ENCODE data around the gene UGT1A3. TPM values are rescaled to one million over a fixed set of nuclear protein-coding genes. Genes with fewer than 3 reads are reported as not detected.

UGT1A3 gene
- polyA plus RNA-seq, 1 donor, result 0.16 TPM

DNA sequence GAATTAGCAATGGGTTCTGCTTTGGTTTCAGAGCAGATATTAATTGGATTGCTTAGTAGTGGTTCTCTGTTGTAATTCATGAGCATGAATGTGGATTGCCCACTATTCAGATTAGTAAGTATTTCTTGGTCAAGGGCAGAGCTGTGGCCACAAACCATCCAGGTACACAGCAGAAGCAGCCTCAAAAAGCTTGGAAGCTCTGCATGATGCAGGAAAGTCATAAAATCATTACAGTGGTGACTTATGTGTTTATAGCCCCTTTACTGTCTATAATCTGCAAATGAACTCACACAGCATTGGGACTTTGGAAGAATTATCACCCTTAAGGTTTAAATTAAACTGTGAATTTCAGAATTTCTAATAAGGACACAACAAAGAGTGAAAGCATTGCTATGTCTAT is 29.3 kb downstream of the UGT1A3 start:
- H3K27me3 ChIP-seq (ENCODE audit: control insufficient read depth, insufficient read depth, low read length), result no peaks in the 10 kb centered on the region

DNA sequence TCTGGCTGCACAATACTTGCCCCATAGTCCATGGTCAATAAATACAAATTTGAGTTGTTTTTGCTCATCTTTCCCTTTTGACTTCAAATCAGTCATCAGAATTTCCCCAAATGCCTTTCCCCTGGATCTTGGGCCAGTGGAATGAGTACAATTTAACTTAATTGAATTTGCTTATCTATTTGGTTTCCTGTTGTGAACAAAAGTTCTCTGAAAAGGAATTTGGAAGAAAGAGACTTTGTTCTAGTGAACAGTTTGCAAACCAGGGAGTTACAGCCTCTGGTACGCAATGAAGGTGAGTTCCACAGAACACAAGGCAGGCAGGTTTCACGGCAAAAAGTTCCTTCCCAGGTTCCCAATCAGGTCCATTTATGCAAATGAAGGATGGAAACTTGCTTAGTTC is 30.0 kb downstream of the UGT1A3 start:
- WGBS (ENCODE audit: insufficient coverage, low lambda C conversion rate), result no CpG with 5 or more reads among the region's 2 CpGs
- DNase-seq, result peak in 1 of 2 donors; percentile 21
- H3K4me3 ChIP-seq (ENCODE audit: low read length), result no peak overlapping the region
- peak overlapping the region; percentile 77 for H3K27ac ChIP-seq (ENCODE audit: low read length)
- peaks cover 55% of the 10 kb centered on the region for H3K4me1 ChIP-seq (ENCODE audit: control insufficient read depth, insufficient read depth, low read length)
- H3K36me3 ChIP-seq (ENCODE audit: control insufficient read depth, insufficient read depth, low read length), result no peaks in the 10 kb centered on the region
- H3K9me3 ChIP-seq (ENCODE audit: control insufficient read depth, low read depth, low read length), result peaks cover 14% of the 10 kb centered on the region
- H3K27me3 ChIP-seq (ENCODE audit: control insufficient read depth, insufficient read depth, low read length), result no peaks in the 10 kb centered on the region

More for the DNA sequence above, 29.3 kb downstream of the UGT1A3 start:
- H3K4me3 ChIP-seq (ENCODE audit: low read length), result no peak overlapping the region
- peaks cover 14% of the 10 kb centered on the region for H3K9me3 ChIP-seq (ENCODE audit: control insufficient read depth, low read depth, low read length)
- peak; percentile 42 to 82 for DNase-seq
- no peaks in the 10 kb centered on the region for H3K36me3 ChIP-seq (ENCODE audit: control insufficient read depth, insufficient read depth, low read length)
- H3K4me1 ChIP-seq (ENCODE audit: control insufficient read depth, insufficient read depth, low read length), result peaks cover 48% of the 10 kb centered on the region
- H3K27ac ChIP-seq (ENCODE audit: low read length), result peak overlapping the region; percentile 77

DNA sequence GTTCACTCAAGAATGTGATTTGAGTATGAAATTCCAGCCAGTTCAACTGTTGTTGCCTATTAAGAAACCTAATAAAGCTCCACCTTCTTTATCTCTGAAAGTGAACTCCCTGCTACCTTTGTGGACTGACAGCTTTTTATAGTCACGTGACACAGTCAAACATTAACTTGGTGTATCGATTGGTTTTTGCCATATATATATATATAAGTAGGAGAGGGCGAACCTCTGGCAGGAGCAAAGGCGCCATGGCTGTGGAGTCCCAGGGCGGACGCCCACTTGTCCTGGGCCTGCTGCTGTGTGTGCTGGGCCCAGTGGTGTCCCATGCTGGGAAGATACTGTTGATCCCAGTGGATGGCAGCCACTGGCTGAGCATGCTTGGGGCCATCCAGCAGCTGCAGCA is 31.2 kb downstream of the UGT1A3 start, which contains the start of gene UGT1A1:
TSS of gene UGT1A1 (plus strand) at position 228 of the 400 bp plus-strand sequence. CDS start at position 246, 18 bp downstream.
- no peaks in the 10 kb centered on the region for H3K27me3 ChIP-seq (ENCODE audit: control insufficient read depth, insufficient read depth, low read length)
- no peak within 1 kb of the TSS for H3K4me3 ChIP-seq (ENCODE audit: low read length)
- peaks cover 10% of the 10 kb centered on the region for H3K9me3 ChIP-seq (ENCODE audit: control insufficient read depth, low read depth, low read length)
- DNase-seq, result peak; percentile 41 to 85
- H3K4me1 ChIP-seq (ENCODE audit: control insufficient read depth, insufficient read depth, low read length), result peaks cover 64% of the 10 kb centered on the region
- H3K27ac ChIP-seq (ENCODE audit: low read length), result peak within 1 kb of the TSS; percentile 77
- no CpG with 5 or more reads among the region's 6 CpGs for WGBS (ENCODE audit: insufficient coverage, low lambda C conversion rate)
- no peaks in the 10 kb centered on the region for H3K36me3 ChIP-seq (ENCODE audit: control insufficient read depth, insufficient read depth, low read length)

DNA sequence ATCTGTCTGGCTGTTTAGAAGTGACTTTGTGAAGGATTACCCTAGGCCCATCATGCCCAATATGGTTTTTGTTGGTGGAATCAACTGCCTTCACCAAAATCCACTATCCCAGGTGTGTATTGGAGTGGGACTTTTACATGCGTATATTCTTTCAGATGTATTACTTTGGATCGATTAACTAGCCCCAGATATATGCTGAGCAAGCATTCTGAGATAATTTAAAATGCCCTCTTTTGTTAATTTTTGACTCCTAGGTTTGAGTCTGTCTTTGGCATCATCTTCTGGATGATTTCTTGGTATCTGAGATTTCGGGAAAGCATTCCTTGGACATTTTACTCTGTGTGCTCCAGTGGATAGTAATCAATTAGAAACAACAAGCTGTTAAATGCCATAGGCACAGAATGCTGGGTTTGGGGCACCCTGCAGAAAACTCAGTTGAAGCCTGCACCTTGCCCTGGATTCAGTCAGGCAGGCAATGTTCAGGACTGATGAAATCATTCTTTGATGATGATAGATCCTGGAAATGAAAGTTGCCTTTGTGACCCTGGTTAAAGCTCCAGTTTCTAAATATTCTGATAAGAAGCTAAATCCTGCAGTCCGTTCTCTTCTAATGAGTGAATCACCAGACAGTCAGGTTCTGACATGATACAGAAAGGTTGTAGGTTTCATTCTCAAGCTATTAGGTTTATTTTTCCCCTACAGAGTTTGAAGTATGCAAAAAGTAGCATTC is 32.4 kb downstream of the UGT1A3 start:
- peak; percentile 49 to 77 for DNase-seq
- Histone ChIP-seq H3K27ac (ENCODE audit: low read length) (peak overlapping the region; percentile 56), H3K27me3 (ENCODE audit: control insufficient read depth, insufficient read depth, low read length) (no peaks in the 10 kb centered on the region), H3K4me3 (ENCODE audit: low read length) (no peak overlapping the region), H3K4me1 (ENCODE audit: control insufficient read depth, insufficient read depth, low read length) (peaks cover 62% of the 10 kb centered on the region), H3K36me3 (ENCODE audit: control insufficient read depth, insufficient read depth, low read length) (no peaks in the 10 kb centered on the region), H3K9me3 (ENCODE audit: control insufficient read depth, low read depth, low read length) (peaks cover 10% of the 10 kb centered on the region)
- 80% methylated on average over 1 of the region's 4 CpGs for WGBS (ENCODE audit: insufficient coverage, low lambda C conversion rate)

DNA sequence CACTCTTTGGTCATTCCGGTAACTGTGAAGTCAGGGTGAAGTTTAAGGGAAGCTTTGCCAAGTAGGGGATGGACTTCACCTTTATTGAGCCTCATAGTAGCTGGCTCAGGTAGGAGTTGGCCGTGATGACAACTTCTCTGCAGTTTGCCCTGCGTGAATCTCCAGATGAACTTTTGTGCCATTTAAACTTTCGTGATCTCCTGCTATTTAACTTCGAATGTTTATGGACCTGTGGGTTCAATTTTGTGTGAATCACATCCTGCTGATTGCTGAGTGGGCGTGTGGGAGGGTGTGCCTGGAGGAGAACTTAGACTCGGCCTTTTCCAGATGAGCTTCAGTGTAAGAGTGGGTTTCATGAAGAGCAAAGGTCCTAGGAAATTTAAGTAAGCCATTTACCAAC is 35.4 kb downstream of the UGT1A3 start:
- H3K4me3 ChIP-seq (ENCODE audit: low read length), result no peak overlapping the region
- WGBS (ENCODE audit: insufficient coverage, low lambda C conversion rate), result 12% methylated on average over 3 of the region's 7 CpGs

DNA sequence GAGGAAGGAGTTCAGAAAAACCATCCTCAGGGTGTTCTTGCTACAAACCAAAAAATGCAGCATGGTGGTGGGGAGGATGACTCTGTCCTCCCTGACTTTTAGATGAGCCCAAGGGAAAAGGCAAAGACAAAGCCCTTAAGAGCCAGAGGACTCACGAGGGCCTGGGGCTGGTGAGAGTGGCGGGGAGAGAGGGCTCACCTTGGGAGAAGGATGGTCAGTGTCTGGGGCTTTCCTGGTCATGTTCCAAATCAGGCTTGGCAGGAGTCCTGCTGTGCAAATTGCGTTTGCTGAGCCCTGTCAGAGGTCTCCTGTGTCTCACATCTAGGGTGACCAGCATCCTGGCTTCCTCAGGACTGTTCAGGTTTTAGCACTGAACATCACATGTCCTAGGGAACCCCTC is 35.9 kb downstream of the UGT1A3 start:
- no CpG with 5 or more reads among the region's 3 CpGs for WGBS (ENCODE audit: insufficient coverage, low lambda C conversion rate)
- Histone ChIP-seq H3K9me3 (ENCODE audit: control insufficient read depth, low read depth, low read length) (peaks cover 10% of the 10 kb centered on the region), H3K4me1 (ENCODE audit: control insufficient read depth, insufficient read depth, low read length) (peaks cover 38% of the 10 kb centered on the region), H3K27me3 (ENCODE audit: control insufficient read depth, insufficient read depth, low read length) (no peaks in the 10 kb centered on the region), H3K4me3 (ENCODE audit: low read length) (no peak overlapping the region), H3K27ac (ENCODE audit: low read length) (peak overlapping the region; percentile 64), H3K36me3 (ENCODE audit: control insufficient read depth, insufficient read depth, low read length) (no peaks in the 10 kb centered on the region)
- DNase-seq, result no peak

More for the DNA sequence above, 35.4 kb downstream of the UGT1A3 start:
- H3K36me3 ChIP-seq (ENCODE audit: control insufficient read depth, insufficient read depth, low read length), result no peaks in the 10 kb centered on the region
- peaks cover 10% of the 10 kb centered on the region for H3K9me3 ChIP-seq (ENCODE audit: control insufficient read depth, low read depth, low read length)
- H3K4me1 ChIP-seq (ENCODE audit: control insufficient read depth, insufficient read depth, low read length), result peaks cover 42% of the 10 kb centered on the region
- peak overlapping the region; percentile 64 for H3K27ac ChIP-seq (ENCODE audit: low read length)
- peak; percentile 45 to 87 for DNase-seq
- H3K27me3 ChIP-seq (ENCODE audit: control insufficient read depth, insufficient read depth, low read length), result no peaks in the 10 kb centered on the region

DNA sequence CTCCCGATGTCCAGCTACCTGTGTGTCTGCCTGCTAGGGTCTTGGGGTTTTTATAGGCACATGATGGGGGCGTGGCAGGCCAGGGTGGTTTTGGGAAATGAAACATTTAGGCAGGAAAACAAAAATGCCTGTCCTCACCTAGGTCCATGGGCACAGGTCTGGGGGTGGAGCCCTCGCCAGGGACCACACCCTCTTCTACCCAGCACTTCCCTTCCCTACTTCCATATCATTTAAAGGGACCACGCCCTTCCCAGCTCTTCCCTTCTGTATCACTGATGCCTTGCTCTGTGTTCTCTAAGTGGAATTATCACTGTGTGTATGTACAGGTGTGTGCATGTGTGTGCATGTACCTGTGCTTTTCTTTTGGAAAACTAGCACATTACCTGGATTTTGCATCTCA is 37.6 kb downstream of the UGT1A3 start:
- no peak overlapping the region for H3K27ac ChIP-seq (ENCODE audit: low read length)
- no CpG with 5 or more reads among the region's 4 CpGs for WGBS (ENCODE audit: insufficient coverage, low lambda C conversion rate)
- H3K27me3 ChIP-seq (ENCODE audit: control insufficient read depth, insufficient read depth, low read length), result no peaks in the 10 kb centered on the region
- DNase-seq, result no peak
- H3K36me3 ChIP-seq (ENCODE audit: control insufficient read depth, insufficient read depth, low read length), result no peaks in the 10 kb centered on the region
- H3K9me3 ChIP-seq (ENCODE audit: control insufficient read depth, low read depth, low read length), result peaks cover 3% of the 10 kb centered on the region
- no peak overlapping the region for H3K4me3 ChIP-seq (ENCODE audit: low read length)
- H3K4me1 ChIP-seq (ENCODE audit: control insufficient read depth, insufficient read depth, low read length), result peaks cover 23% of the 10 kb centered on the region

DNA sequence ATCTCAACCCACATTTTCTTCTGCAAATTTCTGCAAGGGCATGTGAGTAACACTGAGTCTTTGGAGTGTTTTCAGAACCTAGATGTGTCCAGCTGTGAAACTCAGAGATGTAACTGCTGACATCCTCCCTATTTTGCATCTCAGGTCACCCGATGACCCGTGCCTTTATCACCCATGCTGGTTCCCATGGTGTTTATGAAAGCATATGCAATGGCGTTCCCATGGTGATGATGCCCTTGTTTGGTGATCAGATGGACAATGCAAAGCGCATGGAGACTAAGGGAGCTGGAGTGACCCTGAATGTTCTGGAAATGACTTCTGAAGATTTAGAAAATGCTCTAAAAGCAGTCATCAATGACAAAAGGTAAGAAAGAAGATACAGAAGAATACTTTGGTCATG is 39.2 kb downstream of the UGT1A3 start:
- no peak for DNase-seq
- Histone ChIP-seq H3K27ac (ENCODE audit: low read length) (no peak overlapping the region), H3K27me3 (ENCODE audit: control insufficient read depth, insufficient read depth, low read length) (no peaks in the 10 kb centered on the region), H3K4me3 (ENCODE audit: low read length) (no peak overlapping the region), H3K4me1 (ENCODE audit: control insufficient read depth, insufficient read depth, low read length) (peaks cover 16% of the 10 kb centered on the region), H3K36me3 (ENCODE audit: control insufficient read depth, insufficient read depth, low read length) (no peaks in the 10 kb centered on the region), H3K9me3 (ENCODE audit: control insufficient read depth, low read depth, low read length) (peaks cover 3% of the 10 kb centered on the region)
- 100% methylated on average over 1 of the region's 4 CpGs for WGBS (ENCODE audit: insufficient coverage, low lambda C conversion rate)

DNA sequence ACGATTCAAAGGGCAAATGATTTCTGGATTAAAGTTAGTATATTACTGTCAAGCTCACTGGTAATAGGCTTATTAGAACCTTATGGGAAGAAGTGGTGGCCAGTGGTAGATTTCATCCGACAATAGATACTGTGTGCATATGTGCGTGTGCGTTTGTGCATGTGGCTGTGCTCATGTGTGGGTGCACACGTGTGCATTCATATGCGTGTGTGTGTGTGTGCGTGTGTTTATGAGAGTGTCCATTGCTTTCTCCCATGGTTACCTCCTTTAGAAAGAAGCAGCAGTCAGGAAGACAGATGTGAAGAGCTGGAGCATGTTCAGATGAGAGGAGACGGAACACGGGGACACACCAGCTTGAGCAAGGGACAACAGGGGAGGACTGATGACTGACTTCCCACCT is 40.4 kb downstream of the UGT1A3 start:
- Histone ChIP-seq H3K27ac (ENCODE audit: low read length) (no peak overlapping the region), H3K27me3 (ENCODE audit: control insufficient read depth, insufficient read depth, low read length) (no peaks in the 10 kb centered on the region), H3K36me3 (ENCODE audit: control insufficient read depth, insufficient read depth, low read length) (no peaks in the 10 kb centered on the region), H3K4me1 (ENCODE audit: control insufficient read depth, insufficient read depth, low read length) (peaks cover 6% of the 10 kb centered on the region), H3K9me3 (ENCODE audit: control insufficient read depth, low read depth, low read length) (peaks cover 3% of the 10 kb centered on the region), H3K4me3 (ENCODE audit: low read length) (no peak overlapping the region)
- DNase-seq, result no peak
- 80% methylated on average over 1 of the region's 9 CpGs for WGBS (ENCODE audit: insufficient coverage, low lambda C conversion rate)

DNA sequence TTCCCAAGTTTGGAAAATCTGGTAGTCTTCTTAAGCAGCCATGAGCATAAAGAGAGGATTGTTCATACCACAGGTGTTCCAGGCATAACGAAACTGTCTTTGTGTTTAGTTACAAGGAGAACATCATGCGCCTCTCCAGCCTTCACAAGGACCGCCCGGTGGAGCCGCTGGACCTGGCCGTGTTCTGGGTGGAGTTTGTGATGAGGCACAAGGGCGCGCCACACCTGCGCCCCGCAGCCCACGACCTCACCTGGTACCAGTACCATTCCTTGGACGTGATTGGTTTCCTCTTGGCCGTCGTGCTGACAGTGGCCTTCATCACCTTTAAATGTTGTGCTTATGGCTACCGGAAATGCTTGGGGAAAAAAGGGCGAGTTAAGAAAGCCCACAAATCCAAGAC is 43.3 kb downstream of the UGT1A3 start:
- no peak for DNase-seq
- WGBS (ENCODE audit: insufficient coverage, low lambda C conversion rate), result 100% methylated on average over 2 of the region's 16 CpGs
- Histone ChIP-seq H3K27me3 (ENCODE audit: control insufficient read depth, insufficient read depth, low read length) (no peaks in the 10 kb centered on the region), H3K36me3 (ENCODE audit: control insufficient read depth, insufficient read depth, low read length) (no peaks in the 10 kb centered on the region), H3K4me3 (ENCODE audit: low read length) (no peak overlapping the region), H3K27ac (ENCODE audit: low read length) (no peak overlapping the region), H3K4me1 (ENCODE audit: control insufficient read depth, insufficient read depth, low read length) (no peaks in the 10 kb centered on the region), H3K9me3 (ENCODE audit: control insufficient read depth, low read depth, low read length) (no peaks in the 10 kb centered on the region)

DNA sequence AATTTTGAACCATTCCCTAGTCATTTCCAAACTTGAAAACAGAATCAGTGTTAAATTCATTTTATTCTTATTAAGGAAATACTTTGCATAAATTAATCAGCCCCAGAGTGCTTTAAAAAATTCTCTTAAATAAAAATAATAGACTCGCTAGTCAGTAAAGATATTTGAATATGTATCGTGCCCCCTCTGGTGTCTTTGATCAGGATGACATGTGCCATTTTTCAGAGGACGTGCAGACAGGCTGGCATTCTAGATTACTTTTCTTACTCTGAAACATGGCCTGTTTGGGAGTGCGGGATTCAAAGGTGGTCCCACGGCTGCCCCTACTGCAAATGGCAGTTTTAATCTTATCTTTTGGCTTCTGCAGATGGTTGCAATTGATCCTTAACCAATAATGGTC is 43.7 kb downstream of the UGT1A3 start:
- no CpG with 5 or more reads among the region's 5 CpGs for WGBS (ENCODE audit: insufficient coverage, low lambda C conversion rate)
- no peak for DNase-seq
- H3K4me3 ChIP-seq (ENCODE audit: low read length), result no peak overlapping the region
- H3K9me3 ChIP-seq (ENCODE audit: control insufficient read depth, low read depth, low read length), result no peaks in the 10 kb centered on the region
- H3K27me3 ChIP-seq (ENCODE audit: control insufficient read depth, insufficient read depth, low read length), result no peaks in the 10 kb centered on the region
- no peak overlapping the region for H3K27ac ChIP-seq (ENCODE audit: low read length)
- H3K36me3 ChIP-seq (ENCODE audit: control insufficient read depth, insufficient read depth, low read length), result no peaks in the 10 kb centered on the region
- no peaks in the 10 kb centered on the region for H3K4me1 ChIP-seq (ENCODE audit: control insufficient read depth, insufficient read depth, low read length)

All from large intestine (tissue), 3 donors.